ENCODE measurements around the gene SLC22A2. TPM values are rescaled to one million over a fixed set of nuclear protein-coding genes. Genes with fewer than 3 reads are reported as not detected.

The SLC22A2 gene
- total RNA-seq, 1 donor from 2014 or later = not detected

- peak; percentile 34 for DNase-seq (ENCODE audit: extremely low spot score, unreplicated experiment)
- Mint-ChIP-seq H3K27ac (ENCODE audit: unreplicated experiment) (no peak overlapping the region), H3K4me3 (ENCODE audit: unreplicated experiment) (no peak overlapping the region), H3K27me3 (ENCODE audit: unreplicated experiment) (peaks cover 9% of the 10 kb centered on the region), H3K4me1 (ENCODE audit: unreplicated experiment) (no peaks in the 10 kb centered on the region), H3K36me3 (ENCODE audit: unreplicated experiment) (no peaks in the 10 kb centered on the region), H3K9me3 (ENCODE audit: unreplicated experiment) (peaks cover 9% of the 10 kb centered on the region)
- no peak for TF ChIP-seq CTCF (IDR thresholded peaks at IDR 0.05)
These were observed 19.7 kb upstream of the SLC22A2 start for GRCh38 chr6:160278311-160278710.

- H3K36me3 Mint-ChIP-seq (ENCODE audit: unreplicated experiment) = no peaks in the 10 kb centered on the region
- no peak overlapping the region for H3K4me3 Mint-ChIP-seq (ENCODE audit: unreplicated experiment)
- TF ChIP-seq CTCF (IDR thresholded peaks at IDR 0.05) = no peak
- H3K4me1 Mint-ChIP-seq (ENCODE audit: unreplicated experiment) = no peaks in the 10 kb centered on the region
- DNase-seq (ENCODE audit: extremely low spot score, unreplicated experiment) = no peak
- no peak overlapping the region for H3K27ac Mint-ChIP-seq (ENCODE audit: unreplicated experiment)
- peaks cover 2% of the 10 kb centered on the region for H3K27me3 Mint-ChIP-seq (ENCODE audit: unreplicated experiment)
- peaks cover 9% of the 10 kb centered on the region for H3K9me3 Mint-ChIP-seq (ENCODE audit: unreplicated experiment)
These were observed 18.9 kb upstream of the SLC22A2 start for GRCh38 chr6:160277546-160277945.

GRCh38 chr6:160277144-160277543, 18.5 kb upstream of the SLC22A2 start:
- Mint-ChIP-seq H3K4me1 (ENCODE audit: unreplicated experiment) (no peaks in the 10 kb centered on the region), H3K27me3 (ENCODE audit: unreplicated experiment) (no peaks in the 10 kb centered on the region), H3K9me3 (ENCODE audit: unreplicated experiment) (peaks cover 9% of the 10 kb centered on the region), H3K4me3 (ENCODE audit: unreplicated experiment) (no peak overlapping the region), H3K27ac (ENCODE audit: unreplicated experiment) (no peak overlapping the region), H3K36me3 (ENCODE audit: unreplicated experiment) (no peaks in the 10 kb centered on the region)
- no peak for DNase-seq (ENCODE audit: extremely low spot score, unreplicated experiment)
- TF ChIP-seq CTCF (IDR thresholded peaks at IDR 0.05) = no peak

GRCh38 chr6:160276126-160276525, 17.5 kb upstream of the SLC22A2 start:
- Mint-ChIP-seq H3K27me3 (ENCODE audit: unreplicated experiment) (peaks cover 3% of the 10 kb centered on the region), H3K27ac (ENCODE audit: unreplicated experiment) (no peak overlapping the region), H3K4me3 (ENCODE audit: unreplicated experiment) (no peak overlapping the region), H3K4me1 (ENCODE audit: unreplicated experiment) (no peaks in the 10 kb centered on the region), H3K36me3 (ENCODE audit: unreplicated experiment) (no peaks in the 10 kb centered on the region), H3K9me3 (ENCODE audit: unreplicated experiment) (peaks cover 9% of the 10 kb centered on the region)
- no peak for DNase-seq (ENCODE audit: extremely low spot score, unreplicated experiment)
- no peak for TF ChIP-seq CTCF (IDR thresholded peaks at IDR 0.05)

- no peaks in the 10 kb centered on the region for H3K4me1 Mint-ChIP-seq (ENCODE audit: unreplicated experiment)
- H3K36me3 Mint-ChIP-seq (ENCODE audit: unreplicated experiment) = no peaks in the 10 kb centered on the region
- no peak for TF ChIP-seq CTCF (IDR thresholded peaks at IDR 0.05)
- H3K9me3 Mint-ChIP-seq (ENCODE audit: unreplicated experiment) = peaks cover 9% of the 10 kb centered on the region
- peaks cover 3% of the 10 kb centered on the region for H3K27me3 Mint-ChIP-seq (ENCODE audit: unreplicated experiment)
- DNase-seq (ENCODE audit: extremely low spot score, unreplicated experiment) = no peak
- H3K27ac Mint-ChIP-seq (ENCODE audit: unreplicated experiment) = no peak overlapping the region
- no peak overlapping the region for H3K4me3 Mint-ChIP-seq (ENCODE audit: unreplicated experiment)
These were observed 16.9 kb upstream of the SLC22A2 start for GRCh38 chr6:160275511-160276003.

All from osteocyte (in vitro differentiated cells).